ENCODE results near the gene SCFD1.

GRCh38 chr14:30608533-30609006 is 13.5 kb upstream of the SCFD1 start:
- TF ChIP-seq POLR2A (IDR thresholded peaks at IDR 0.05; ENCODE audit: low read depth, low read length) (no peak), POLR2AphosphoS5 (IDR thresholded peaks at IDR 0.05; ENCODE audit: low read depth, low read length) (no peak), TAF1 (IDR thresholded peaks at IDR 0.05; ENCODE audit: borderline replicate concordance, low read depth, low read length) (no peak)
